Measurements from ENCODE around the gene PERCC1. TPM values are rescaled to one million over a fixed set of nuclear protein-coding genes. Genes with fewer than 3 reads are reported as not detected.

PERCC1 gene
- total and polyA plus RNA-seq, 2 donors from 2014 or later: not detected

DNA sequence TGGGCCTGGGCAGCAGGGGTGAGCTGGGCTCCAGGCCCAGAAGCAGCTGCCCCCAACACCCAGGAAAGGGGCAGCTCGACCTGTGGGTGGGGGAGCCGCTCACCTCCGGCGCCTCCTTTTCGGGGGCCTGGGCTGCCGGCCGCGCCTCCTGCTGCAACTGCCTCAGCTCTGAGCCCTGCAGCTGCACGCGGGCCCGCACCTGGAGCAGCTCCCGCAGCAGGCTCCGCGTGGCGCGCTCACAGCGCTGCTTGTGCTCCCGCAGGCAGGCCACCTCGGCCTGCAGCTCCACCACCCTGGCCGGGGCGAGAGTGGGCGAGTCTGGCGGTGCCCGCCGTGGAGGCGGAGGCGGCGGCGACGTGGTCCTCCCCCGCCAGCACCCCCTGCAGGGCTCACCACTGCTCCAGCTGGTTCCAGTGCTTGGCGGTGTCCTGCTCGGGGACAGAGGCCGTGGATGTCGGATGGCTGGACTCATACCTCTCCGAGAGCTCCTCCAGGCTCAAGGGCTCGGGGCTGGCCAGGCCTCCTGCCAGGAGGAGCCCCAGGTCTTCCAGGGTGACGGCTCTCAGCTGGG, 12.6 kb downstream of the PERCC1 start:
- Histone ChIP-seq H3K36me3 (ENCODE audit: control insufficient read depth in 2 of 3, insufficient read depth in 3 of 3, low read length in 3 of 3) (peaks cover 0 to 5% (median 0%) of the 10 kb centered on the region in 3 donors), H3K4me3 (ENCODE audit: low read length in 3 of 3) (no peak overlapping the region), H3K27ac (ENCODE audit: low read depth in 2 of 2, low read length in 2 of 2) (no peak overlapping the region), H3K9ac (ENCODE audit: low read length in 3 of 3) (no peak overlapping the region), H3K27me3 (ENCODE audit: control insufficient read depth, insufficient read depth, low read length) (no peaks in the 10 kb centered on the region), H3K9me3 (ENCODE audit: control insufficient read depth in 2 of 3, insufficient read depth in 1 of 3, low read length in 3 of 3) (no peaks in the 10 kb centered on the region), H3K4me1 (ENCODE audit: control insufficient read depth in 2 of 3, insufficient read depth in 2 of 3, low read depth in 1 of 3, low read length in 3 of 3) (no peaks in the 10 kb centered on the region)
- TF ChIP-seq, protein P1, sequence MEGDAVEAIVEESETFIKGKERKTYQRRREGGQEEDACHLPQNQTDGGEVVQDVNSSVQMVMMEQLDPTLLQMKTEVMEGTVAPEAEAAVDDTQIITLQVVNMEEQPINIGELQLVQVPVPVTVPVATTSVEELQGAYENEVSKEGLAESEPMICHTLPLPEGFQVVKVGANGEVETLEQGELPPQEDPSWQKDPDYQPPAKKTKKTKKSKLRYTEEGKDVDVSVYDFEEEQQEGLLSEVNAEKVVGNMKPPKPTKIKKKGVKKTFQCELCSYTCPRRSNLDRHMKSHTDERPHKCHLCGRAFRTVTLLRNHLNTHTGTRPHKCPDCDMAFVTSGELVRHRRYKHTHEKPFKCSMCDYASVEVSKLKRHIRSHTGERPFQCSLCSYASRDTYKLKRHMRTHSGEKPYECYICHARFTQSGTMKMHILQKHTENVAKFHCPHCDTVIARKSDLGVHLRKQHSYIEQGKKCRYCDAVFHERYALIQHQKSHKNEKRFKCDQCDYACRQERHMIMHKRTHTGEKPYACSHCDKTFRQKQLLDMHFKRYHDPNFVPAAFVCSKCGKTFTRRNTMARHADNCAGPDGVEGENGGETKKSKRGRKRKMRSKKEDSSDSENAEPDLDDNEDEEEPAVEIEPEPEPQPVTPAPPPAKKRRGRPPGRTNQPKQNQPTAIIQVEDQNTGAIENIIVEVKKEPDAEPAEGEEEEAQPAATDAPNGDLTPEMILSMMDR (IDR thresholded peaks at IDR 0.05; ENCODE audit: borderline replicate concordance, extremely low read depth, insufficient read depth): no peak
- no peak for FAIRE-seq
- no peak for DNase-seq
- intact Hi-C loops (cut with DNase I): no loop called here

DNA sequence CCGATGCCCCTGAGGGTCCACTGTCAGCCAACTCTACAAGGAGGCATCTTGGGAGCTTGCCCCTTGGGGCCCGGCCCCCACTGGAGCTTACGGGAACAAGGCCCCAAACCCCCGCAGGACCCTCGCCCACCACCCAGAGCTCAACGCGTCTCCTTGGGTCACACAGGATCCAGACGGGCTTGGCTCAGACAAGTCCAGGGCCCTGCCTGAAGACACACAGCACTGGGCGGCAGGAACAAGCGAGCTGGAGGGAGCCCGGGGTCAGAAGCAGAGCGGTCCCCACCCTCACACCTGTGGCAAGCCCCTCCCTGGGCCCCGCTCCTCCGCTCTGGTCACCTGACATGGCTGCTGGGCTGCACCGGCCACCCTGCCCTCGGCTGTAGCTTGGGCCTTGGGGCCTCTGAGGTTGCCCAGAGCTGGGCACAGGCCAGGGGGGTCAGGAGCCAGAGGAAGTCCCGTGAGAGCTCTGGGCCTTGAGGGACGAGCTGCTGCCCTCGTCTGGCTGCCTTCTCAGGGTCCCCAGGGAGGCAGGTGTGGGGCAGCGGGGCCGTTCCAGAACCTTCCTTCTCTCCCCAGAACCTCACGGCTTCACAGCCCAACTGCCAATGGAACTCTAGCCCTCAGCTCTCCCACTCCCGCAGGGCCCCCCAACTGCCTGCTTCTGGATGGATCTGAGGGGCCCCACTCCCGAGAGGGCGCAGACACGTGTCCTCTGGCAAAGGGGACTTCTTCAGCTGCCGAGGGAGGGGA, 13.3 kb downstream of the PERCC1 start, which contains the start of gene CCDC154:
Gene CCDC154, minus strand, starts transcription at position 577 of the 750 bp plus-strand sequence. Its CDS starts 234 bp downstream, at position 343.
- FAIRE-seq (no peak), DNase-seq (no peak)
- intact Hi-C loops (cut with DNase I): no loop called here
- Histone ChIP-seq H3K27ac (ENCODE audit: low read depth in 2 of 2, low read length in 2 of 2) (no peak within 1 kb of the TSS), H3K9me3 (ENCODE audit: control insufficient read depth in 2 of 3, insufficient read depth in 1 of 3, low read length in 3 of 3) (no peaks in the 10 kb centered on the region), H3K36me3 (ENCODE audit: control insufficient read depth in 2 of 3, insufficient read depth in 3 of 3, low read length in 3 of 3) (peaks cover 0 to 5% (median 0%) of the 10 kb centered on the region in 3 donors), H3K4me1 (ENCODE audit: control insufficient read depth in 2 of 3, insufficient read depth in 2 of 3, low read depth in 1 of 3, low read length in 3 of 3) (no peaks in the 10 kb centered on the region), H3K27me3 (ENCODE audit: control insufficient read depth, insufficient read depth, low read length) (no peaks in the 10 kb centered on the region), H3K4me3 (ENCODE audit: low read length in 3 of 3) (no peak within 1 kb of the TSS), H3K9ac (ENCODE audit: low read length in 3 of 3) (no peak within 1 kb of the TSS)
- TF ChIP-seq, protein P1 (IDR thresholded peaks at IDR 0.05; ENCODE audit: borderline replicate concordance, extremely low read depth, insufficient read depth): no peak

DNA sequence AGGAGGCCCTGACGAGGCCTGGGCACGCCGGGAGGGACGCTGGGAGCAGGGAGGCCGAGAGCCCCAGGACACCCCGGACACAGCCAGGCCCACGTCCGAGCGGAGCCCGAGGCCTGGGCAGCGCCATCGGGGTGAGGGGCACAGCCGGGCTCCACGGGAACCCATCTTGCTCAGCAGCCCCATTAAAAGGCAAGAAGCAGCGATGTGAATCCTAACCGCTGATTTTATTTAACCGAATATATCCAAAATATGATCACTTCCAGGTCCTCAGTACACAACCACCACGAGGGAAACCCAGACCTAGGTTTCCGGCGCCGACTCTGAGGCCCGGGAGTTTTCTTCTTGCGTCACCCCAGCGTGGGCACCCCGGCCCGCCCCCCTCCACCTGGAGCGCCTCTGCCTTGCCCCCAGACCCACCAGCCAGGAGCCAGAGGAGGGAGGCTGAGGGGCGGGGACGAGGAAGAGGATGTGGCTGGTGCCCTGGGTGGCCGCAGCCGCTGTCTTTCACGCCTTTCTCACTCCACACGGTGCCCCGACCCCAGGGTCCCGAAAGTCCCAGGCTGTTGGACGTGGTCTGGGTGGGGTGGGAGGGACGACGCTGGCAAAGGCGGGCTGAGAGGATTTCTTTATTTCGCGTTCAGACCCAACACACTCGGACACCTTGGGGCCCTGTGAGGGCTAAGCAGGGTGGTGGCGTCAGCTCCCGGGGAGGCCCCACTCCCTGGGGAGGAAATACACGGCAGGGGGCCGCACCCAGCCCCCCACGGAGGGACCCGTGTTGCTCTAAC, 14.0 kb downstream of the PERCC1 start:
- no peak for DNase-seq
- Histone ChIP-seq H3K27me3 (ENCODE audit: control insufficient read depth, insufficient read depth, low read length) (no peaks in the 10 kb centered on the region), H3K4me3 (ENCODE audit: low read length in 3 of 3) (no peak overlapping the region), H3K9me3 (ENCODE audit: control insufficient read depth in 2 of 3, insufficient read depth in 1 of 3, low read length in 3 of 3) (no peaks in the 10 kb centered on the region), H3K4me1 (ENCODE audit: control insufficient read depth in 2 of 3, insufficient read depth in 2 of 3, low read depth in 1 of 3, low read length in 3 of 3) (no peaks in the 10 kb centered on the region), H3K36me3 (ENCODE audit: control insufficient read depth in 2 of 3, insufficient read depth in 3 of 3, low read length in 3 of 3) (peaks cover 0 to 5% (median 0%) of the 10 kb centered on the region in 3 donors), H3K27ac (ENCODE audit: low read depth in 2 of 2, low read length in 2 of 2) (no peak overlapping the region), H3K9ac (ENCODE audit: low read length in 3 of 3) (no peak overlapping the region)
- TF ChIP-seq, protein P1 (IDR thresholded peaks at IDR 0.05; ENCODE audit: borderline replicate concordance, extremely low read depth, insufficient read depth): no peak
- no peak for FAIRE-seq
- intact Hi-C loops (cut with DNase I): no loop called here

Measured in kidney (tissue), 14 donors.